Keratinocyte (primary cell): ENCODE data around the gene C19orf38.

ENCODE experiments used
- CTCF ChIP-seq, 3 experiments: IDR thresholded peaks in 1 of 3; conservative IDR thresholded peaks in 1 of 3; optimal IDR thresholded peaks in 1 of 3; 2 replicates in 2 of 3; 3 replicates in 1 of 3; pipeline versions ENCODE3 to v1.5.1; 2011; ENCODE audit warnings: low read length in 3 of 3, mild to moderate bottlenecking in 3 of 3, moderate library complexity in 2 of 3, control low read depth in 1 of 3, inconsistent platforms in 1 of 3; ENCODE audit not compliant: insufficient read depth in 2 of 3; ENCODE audit errors: extremely low read depth in 1 of 3
- EZH2 ChIP-seq: IDR thresholded peaks from one replicate; pipeline ENCODE4 v1.6.1; 2012; ENCODE audit warnings: inconsistent platforms, mild to moderate bottlenecking, low read length, moderate library complexity

DNA sequence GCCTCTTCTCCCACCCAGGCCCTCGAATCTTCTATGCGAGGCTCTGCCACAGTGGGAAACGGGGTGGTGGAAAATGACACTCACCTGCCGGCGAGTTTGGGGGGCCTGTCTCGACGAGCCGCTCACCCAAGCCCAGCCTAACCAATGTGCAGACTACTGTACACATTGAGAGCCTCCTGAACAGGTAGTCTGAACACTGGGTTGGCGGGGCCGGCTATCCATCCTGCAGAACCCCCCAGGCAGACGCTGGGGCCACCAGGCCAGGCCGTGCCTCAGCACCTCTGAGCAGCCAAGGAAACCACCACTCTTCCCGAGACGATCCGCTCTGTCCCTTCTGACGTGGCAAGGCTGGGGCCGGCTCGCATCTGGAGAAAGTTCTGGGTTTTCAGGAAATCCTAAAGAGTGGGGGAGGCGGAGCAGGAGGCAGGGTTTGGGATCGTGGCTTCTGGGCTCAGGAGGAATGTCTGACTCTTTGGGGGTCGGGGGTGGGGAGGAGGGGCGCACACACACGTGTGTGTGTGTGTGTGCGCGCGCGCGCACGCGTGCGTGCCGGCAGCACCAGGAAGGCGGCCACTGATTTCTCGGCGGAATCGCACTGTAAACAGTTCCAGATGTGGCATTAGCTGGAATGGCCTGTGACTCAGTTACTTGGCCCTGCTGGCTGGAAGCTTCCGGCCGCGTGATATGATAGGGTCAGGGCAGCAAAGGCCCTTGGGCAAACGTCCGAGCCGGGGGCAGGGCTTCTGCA, 30.8 kb upstream of the C19orf38 start:
- TF ChIP-seq CTCF (optimal IDR thresholded peaks at IDR 0.05 in 1 of 3, IDR thresholded peaks at IDR 0.05 in 1 of 3, conservative IDR thresholded peaks at IDR 0.05 in 1 of 3; ENCODE audit: extremely low read depth in 1 of 3, insufficient read depth in 2 of 3, low read length in 3 of 3) (no peak), EZH2 (no peak)
